GM23338 (cell line): ENCODE data around the gene TEX35. TPM values are rescaled to one million over a fixed set of nuclear protein-coding genes. Genes with fewer than 3 reads are reported as not detected.

Source experiments
- ATAC-seq: fragments of 200-7000 bp; cut with Tn5 transposase; 3 replicates; pipeline ENCODE4 v1.9.1; 2020
- DNase-seq: peaks from one replicate; pipeline ENCODE4 v3.0.0-alpha.2; 2015; ENCODE audit warnings: low spot score
- H2AFZ ChIP-seq: fragments of 200-600 bp; sonication (generic); 2 replicates; pipeline ENCODE4 v1.8.0; 2016; ENCODE audit warnings: antibody characterized with exemption, mild to moderate bottlenecking, moderate library complexity
- H3F3A ChIP-seq: fragments of 200-600 bp; sonication (generic); replicated peaks from 2 replicates; pipeline ENCODE4 v1.8.0; 2017; ENCODE audit warnings: antibody characterized with exemption, mixed run types, low read depth
- H3K27ac ChIP-seq: fragments of 200-600 bp; sonication (generic); 2 replicates; pipeline ENCODE4 v1.6.1; 2016; ENCODE audit warnings: low read depth
- H3K27me3 ChIP-seq: fragments of 200-600 bp; sonication (generic); 2 replicates; pipeline ENCODE4 v1.8.0; 2016; ENCODE audit warnings: mild to moderate bottlenecking, mixed run types, moderate library complexity; ENCODE audit not compliant: insufficient read depth
- H3K36me3 ChIP-seq: fragments of 200-600 bp; sonication (generic); 2 replicates; pipeline ENCODE4 v1.8.0; 2016; ENCODE audit warnings: mild to moderate bottlenecking; ENCODE audit not compliant: insufficient read depth
- H3K4me1 ChIP-seq: fragments of 200-600 bp; sonication (generic); 2 replicates; pipeline ENCODE4 v1.8.0; 2016; ENCODE audit warnings: mild to moderate bottlenecking, moderate library complexity; ENCODE audit not compliant: insufficient read depth
- H3K4me2 ChIP-seq: fragments of 200-600 bp; sonication (generic); 2 replicates; pipeline ENCODE4 v1.7.1; 2017; ENCODE audit warnings: mixed run types
- H3K4me3 ChIP-seq: fragments of 200-600 bp; sonication (generic); 2 replicates; pipeline ENCODE4 v1.6.1; 2016; ENCODE audit warnings: mixed run types
- H3K79me2 ChIP-seq: fragments of 200-600 bp; sonication (generic); replicated peaks from 2 replicates; pipeline ENCODE4 v1.8.0; 2017; ENCODE audit warnings: mild to moderate bottlenecking; ENCODE audit not compliant: insufficient read depth
- H3K9me2 ChIP-seq: fragments of 200-600 bp; sonication (generic); 2 replicates; pipeline ENCODE4 v1.8.0; 2017; ENCODE audit not compliant: insufficient read depth
- H4K20me1 ChIP-seq: fragments of 200-600 bp; sonication (generic); replicated peaks from 2 replicates; pipeline ENCODE4 v1.8.0; 2017; ENCODE audit warnings: mild to moderate bottlenecking; ENCODE audit not compliant: insufficient read depth
- H3K27ac Mint-ChIP-seq: 2 replicates; pipeline ENCODE4 v1.8.0; 2020; ENCODE audit warnings: inconsistent platforms, mild to moderate bottlenecking, moderate library complexity, mixed read lengths
- H3K27me3 Mint-ChIP-seq: 3 replicates; pipeline ENCODE4 v1.8.0; 2022; ENCODE audit warnings: low read depth, mild to moderate bottlenecking, moderate library complexity, mixed read lengths, inconsistent platforms; ENCODE audit not compliant: insufficient read depth, poor library complexity
- H3K36me3 Mint-ChIP-seq: 3 replicates; pipeline ENCODE4 v1.8.0; 2021; ENCODE audit warnings: low read depth, mild to moderate bottlenecking, inconsistent platforms, moderate library complexity, mixed read lengths
- H3K4me1 Mint-ChIP-seq: 3 replicates; pipeline ENCODE4 v1.8.0; 2020; ENCODE audit warnings: mild to moderate bottlenecking, inconsistent platforms, mixed read lengths
- H3K4me3 Mint-ChIP-seq: 3 replicates; pipeline ENCODE4 v1.8.0; 2021; ENCODE audit warnings: moderate library complexity, mild to moderate bottlenecking, inconsistent platforms, mixed read lengths
- H3K9me3 Mint-ChIP-seq: 3 replicates; pipeline ENCODE4 v1.8.0; 2020; ENCODE audit warnings: moderate library complexity, mild to moderate bottlenecking, inconsistent platforms, mixed read lengths
- CREB1 ChIP-seq: fragments of 250-450 bp; sonication (Bioruptor Pico); IDR thresholded peaks from 2 replicates; pipeline ENCODE4 v1.5.0; 2020; ENCODE audit warnings: low read depth, mild to moderate bottlenecking, moderate library complexity
- CTCF ChIP-seq, 2 experiments: fragments of 200-600 bp in 1 of 2; sonication (generic) in 1 of 2; conservative IDR thresholded peaks; 2 replicates each; pipeline versions ENCODE4 v1.5.1 to v1.6.1; 2016 to 2017; ENCODE audit warnings: antibody characterized with exemption in 2 of 2, low read depth in 2 of 2, mild to moderate bottlenecking in 2 of 2, moderate library complexity in 1 of 2
- ETS1 ChIP-seq: IDR thresholded peaks from 2 replicates; pipeline ENCODE4 v1.6.1; 2016; ENCODE audit warnings: antibody characterized with exemption
- EZH2 ChIP-seq: fragments of 200-600 bp; sonication (generic); IDR thresholded peaks from one replicate; pipeline ENCODE4 v1.8.0; 2017; ENCODE audit warnings: antibody characterized with exemption, mild to moderate bottlenecking, low read depth; ENCODE audit not compliant: unreplicated experiment
- EZH2phosphoT487 ChIP-seq: fragments of 200-600 bp; sonication (generic); IDR thresholded peaks from one replicate; pipeline ENCODE4 v1.8.1; 2018; ENCODE audit warnings: antibody characterized with exemption; ENCODE audit not compliant: unreplicated experiment
- JUNB ChIP-seq: IDR thresholded peaks from one replicate; pipeline ENCODE4 v1.6.1; 2016; ENCODE audit warnings: antibody characterized with exemption; ENCODE audit not compliant: unreplicated experiment
- NANOG ChIP-seq: IDR thresholded peaks from 2 replicates; pipeline ENCODE4 v1.6.1; 2016; ENCODE audit warnings: antibody characterized with exemption, borderline replicate concordance
- POLR2AphosphoS5 ChIP-seq: IDR thresholded peaks from 2 replicates; pipeline ENCODE4 v1.6.1; 2016; ENCODE audit warnings: antibody characterized with exemption, low read depth
- STAT1 ChIP-seq: IDR thresholded peaks from one replicate; pipeline ENCODE4 v1.6.1; 2016; ENCODE audit warnings: antibody characterized with exemption; ENCODE audit not compliant: unreplicated experiment
- ZNF114 ChIP-seq: fragments of 250-450 bp; sonication (Bioruptor Pico); IDR thresholded peaks from 2 replicates; pipeline ENCODE4 v1.5.0; 2020; ENCODE audit warnings: mild to moderate bottlenecking, moderate library complexity
- ZNF331 ChIP-seq: fragments of 250-450 bp; sonication (Bioruptor Pico); IDR thresholded peaks from 2 replicates; pipeline ENCODE4 v1.5.0; 2020; ENCODE audit warnings: low read depth, mild to moderate bottlenecking, moderate library complexity
- polyA plus RNA-seq: library from polyadenylated mRNA; unstranded; fragments of >200 nt; fragmentation: Nextera tagmentation; extraction: Ambion mirVana; gene quantifications from 2 replicates; pipeline ENCODE4 v1.2.1, GENCODE V29; 2016
- total RNA-seq: library from RNA; depleted of rRNA; stranded (reverse); fragments of >200 nt; shearing (Covaris generic); gene quantifications from 2 replicates; pipeline ENCODE4 v1.2.3, GENCODE V29; 2014
- TF ChIP-seq, protein P1 (sequence below): fragments of 250-450 bp; sonication (Bioruptor Pico); IDR thresholded peaks from 2 replicates; pipeline ENCODE4 v1.5.0; 2020; ENCODE audit warnings: mild to moderate bottlenecking, moderate library complexity
- TF ChIP-seq, protein P2 (sequence below): IDR thresholded peaks from one replicate; pipeline ENCODE4 v1.6.1; 2018; ENCODE audit warnings: antibody characterized with exemption; ENCODE audit not compliant: unreplicated experiment

TEX35 gene
- total and polyA plus RNA-seq, 2 experiments from 2014 or later = not detected

DNA sequence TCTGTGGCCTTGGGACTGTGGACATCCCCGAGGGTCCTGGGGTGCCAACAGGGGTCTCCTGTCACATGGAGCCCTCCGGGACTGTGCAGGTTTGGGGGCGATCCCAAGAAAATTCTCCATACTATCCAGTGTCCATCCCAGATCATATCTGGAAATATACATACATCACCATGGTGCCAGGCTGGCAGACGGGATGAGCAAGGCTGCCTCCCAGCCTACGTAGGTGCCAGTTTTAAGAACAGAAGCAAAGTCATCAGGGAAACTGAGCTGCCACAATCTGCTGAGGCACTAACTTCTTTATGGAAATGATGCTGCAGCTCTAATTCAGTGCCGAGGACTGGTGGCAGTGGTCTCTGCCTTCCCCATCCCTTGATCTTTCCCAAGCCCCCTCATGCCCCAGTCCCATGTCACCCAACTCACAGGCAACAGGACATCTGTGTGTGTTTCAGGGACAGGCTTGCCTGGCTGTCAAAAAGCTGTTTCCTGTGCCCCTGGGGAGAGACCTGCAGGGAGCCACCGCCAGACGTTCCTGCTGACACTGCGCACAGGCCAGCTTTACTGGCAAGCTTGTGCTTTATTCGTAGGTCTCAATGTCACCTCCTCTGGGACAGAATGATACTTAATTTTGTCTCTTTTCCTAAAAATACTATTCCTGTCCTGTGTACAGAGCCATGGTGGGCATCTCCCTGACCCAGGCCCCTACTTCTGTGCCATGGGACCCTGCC is 15.5 kb downstream of the TEX35 start:
- H2AFZ ChIP-seq = no peak overlapping the region
- no peak overlapping the region for H3K4me3 ChIP-seq
- no peaks in the 10 kb centered on the region for H3K36me3 Mint-ChIP-seq
- TF ChIP-seq EZH2 (no peak), ZNF331 (CRISPR knock-in tag) (no peak), JUNB (no peak), STAT1 (no peak), NANOG (no peak), CREB1 (CRISPR knock-in tag) (no peak), EZH2phosphoT487 (no peak), ZNF114 (CRISPR knock-in tag) (no peak), ETS1 (no peak), CTCF (conservative IDR thresholded peaks at IDR 0.05; ENCODE audit: low read depth in 2 of 2) (no peak), POLR2AphosphoS5 (no peak)
- TF ChIP-seq, protein P1, sequence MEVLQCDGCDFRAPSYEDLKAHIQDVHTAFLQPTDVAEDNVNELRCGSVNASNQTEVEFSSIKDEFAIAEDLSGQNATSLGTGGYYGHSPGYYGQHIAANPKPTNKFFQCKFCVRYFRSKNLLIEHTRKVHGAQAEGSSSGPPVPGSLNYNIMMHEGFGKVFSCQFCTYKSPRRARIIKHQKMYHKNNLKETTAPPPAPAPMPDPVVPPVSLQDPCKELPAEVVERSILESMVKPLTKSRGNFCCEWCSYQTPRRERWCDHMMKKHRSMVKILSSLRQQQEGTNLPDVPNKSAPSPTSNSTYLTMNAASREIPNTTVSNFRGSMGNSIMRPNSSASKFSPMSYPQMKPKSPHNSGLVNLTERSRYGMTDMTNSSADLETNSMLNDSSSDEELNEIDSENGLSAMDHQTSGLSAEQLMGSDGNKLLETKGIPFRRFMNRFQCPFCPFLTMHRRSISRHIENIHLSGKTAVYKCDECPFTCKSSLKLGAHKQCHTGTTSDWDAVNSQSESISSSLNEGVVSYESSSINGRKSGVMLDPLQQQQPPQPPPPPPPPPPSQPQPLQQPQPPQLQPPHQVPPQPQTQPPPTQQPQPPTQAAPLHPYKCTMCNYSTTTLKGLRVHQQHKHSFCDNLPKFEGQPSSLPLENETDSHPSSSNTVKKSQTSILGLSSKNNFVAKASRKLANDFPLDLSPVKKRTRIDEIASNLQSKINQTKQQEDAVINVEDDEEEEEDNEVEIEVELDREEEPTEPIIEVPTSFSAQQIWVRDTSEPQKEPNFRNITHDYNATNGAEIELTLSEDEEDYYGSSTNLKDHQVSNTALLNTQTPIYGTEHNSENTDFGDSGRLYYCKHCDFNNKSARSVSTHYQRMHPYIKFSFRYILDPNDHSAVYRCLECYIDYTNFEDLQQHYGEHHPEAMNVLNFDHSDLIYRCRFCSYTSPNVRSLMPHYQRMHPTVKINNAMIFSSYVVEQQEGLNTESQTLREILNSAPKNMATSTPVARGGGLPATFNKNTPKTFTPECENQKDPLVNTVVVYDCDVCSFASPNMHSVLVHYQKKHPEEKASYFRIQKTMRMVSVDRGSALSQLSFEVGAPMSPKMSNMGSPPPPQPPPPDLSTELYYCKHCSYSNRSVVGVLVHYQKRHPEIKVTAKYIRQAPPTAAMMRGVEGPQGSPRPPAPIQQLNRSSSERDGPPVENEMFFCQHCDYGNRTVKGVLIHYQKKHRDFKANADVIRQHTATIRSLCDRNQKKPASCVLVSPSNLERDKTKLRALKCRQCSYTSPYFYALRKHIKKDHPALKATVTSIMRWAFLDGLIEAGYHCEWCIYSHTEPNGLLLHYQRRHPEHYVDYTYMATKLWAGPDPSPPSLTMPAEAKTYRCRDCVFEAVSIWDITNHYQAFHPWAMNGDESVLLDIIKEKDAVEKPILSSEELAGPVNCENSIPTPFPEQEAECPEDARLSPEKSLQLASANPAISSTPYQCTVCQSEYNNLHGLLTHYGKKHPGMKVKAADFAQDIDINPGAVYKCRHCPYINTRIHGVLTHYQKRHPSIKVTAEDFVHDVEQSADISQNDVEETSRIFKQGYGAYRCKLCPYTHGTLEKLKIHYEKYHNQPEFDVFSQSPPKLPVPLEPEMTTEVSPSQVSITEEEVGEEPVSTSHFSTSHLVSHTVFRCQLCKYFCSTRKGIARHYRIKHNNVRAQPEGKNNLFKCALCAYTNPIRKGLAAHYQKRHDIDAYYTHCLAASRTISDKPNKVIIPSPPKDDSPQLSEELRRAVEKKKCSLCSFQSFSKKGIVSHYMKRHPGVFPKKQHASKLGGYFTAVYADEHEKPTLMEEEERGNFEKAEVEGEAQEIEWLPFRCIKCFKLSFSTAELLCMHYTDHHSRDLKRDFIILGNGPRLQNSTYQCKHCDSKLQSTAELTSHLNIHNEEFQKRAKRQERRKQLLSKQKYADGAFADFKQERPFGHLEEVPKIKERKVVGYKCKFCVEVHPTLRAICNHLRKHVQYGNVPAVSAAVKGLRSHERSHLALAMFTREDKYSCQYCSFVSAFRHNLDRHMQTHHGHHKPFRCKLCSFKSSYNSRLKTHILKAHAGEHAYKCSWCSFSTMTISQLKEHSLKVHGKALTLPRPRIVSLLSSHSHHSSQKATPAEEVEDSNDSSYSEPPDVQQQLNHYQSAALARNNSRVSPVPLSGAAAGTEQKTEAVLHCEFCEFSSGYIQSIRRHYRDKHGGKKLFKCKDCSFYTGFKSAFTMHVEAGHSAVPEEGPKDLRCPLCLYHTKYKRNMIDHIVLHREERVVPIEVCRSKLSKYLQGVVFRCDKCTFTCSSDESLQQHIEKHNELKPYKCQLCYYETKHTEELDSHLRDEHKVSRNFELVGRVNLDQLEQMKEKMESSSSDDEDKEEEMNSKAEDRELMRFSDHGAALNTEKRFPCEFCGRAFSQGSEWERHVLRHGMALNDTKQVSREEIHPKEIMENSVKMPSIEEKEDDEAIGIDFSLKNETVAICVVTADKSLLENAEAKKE (CRISPR knock-in tag) = no peak
- TF ChIP-seq, protein P2, sequence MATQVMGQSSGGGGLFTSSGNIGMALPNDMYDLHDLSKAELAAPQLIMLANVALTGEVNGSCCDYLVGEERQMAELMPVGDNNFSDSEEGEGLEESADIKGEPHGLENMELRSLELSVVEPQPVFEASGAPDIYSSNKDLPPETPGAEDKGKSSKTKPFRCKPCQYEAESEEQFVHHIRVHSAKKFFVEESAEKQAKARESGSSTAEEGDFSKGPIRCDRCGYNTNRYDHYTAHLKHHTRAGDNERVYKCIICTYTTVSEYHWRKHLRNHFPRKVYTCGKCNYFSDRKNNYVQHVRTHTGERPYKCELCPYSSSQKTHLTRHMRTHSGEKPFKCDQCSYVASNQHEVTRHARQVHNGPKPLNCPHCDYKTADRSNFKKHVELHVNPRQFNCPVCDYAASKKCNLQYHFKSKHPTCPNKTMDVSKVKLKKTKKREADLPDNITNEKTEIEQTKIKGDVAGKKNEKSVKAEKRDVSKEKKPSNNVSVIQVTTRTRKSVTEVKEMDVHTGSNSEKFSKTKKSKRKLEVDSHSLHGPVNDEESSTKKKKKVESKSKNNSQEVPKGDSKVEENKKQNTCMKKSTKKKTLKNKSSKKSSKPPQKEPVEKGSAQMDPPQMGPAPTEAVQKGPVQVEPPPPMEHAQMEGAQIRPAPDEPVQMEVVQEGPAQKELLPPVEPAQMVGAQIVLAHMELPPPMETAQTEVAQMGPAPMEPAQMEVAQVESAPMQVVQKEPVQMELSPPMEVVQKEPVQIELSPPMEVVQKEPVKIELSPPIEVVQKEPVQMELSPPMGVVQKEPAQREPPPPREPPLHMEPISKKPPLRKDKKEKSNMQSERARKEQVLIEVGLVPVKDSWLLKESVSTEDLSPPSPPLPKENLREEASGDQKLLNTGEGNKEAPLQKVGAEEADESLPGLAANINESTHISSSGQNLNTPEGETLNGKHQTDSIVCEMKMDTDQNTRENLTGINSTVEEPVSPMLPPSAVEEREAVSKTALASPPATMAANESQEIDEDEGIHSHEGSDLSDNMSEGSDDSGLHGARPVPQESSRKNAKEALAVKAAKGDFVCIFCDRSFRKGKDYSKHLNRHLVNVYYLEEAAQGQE = no peak
- H3K4me2 ChIP-seq = no peak overlapping the region
- H3K27me3 ChIP-seq = no peaks in the 10 kb centered on the region
- DNase-seq = no peak
- no peaks in the 10 kb centered on the region; the same call in 2 of the 3 replicates for H3K9me3 Mint-ChIP-seq
- H3K27me3 Mint-ChIP-seq = peaks cover 5% of the 10 kb centered on the region
- ATAC-seq = no peak
- no peaks in the 10 kb centered on the region for H3K4me1 ChIP-seq
- no peak overlapping the region for H3K4me3 Mint-ChIP-seq
- no peak overlapping the region for H3K27ac ChIP-seq
- no peaks in the 10 kb centered on the region for H3F3A ChIP-seq
- H3K4me1 Mint-ChIP-seq = no peaks in the 10 kb centered on the region; the same call in 2 of the 3 replicates
- no peak overlapping the region for H3K27ac Mint-ChIP-seq
- H3K36me3 ChIP-seq = no peaks in the 10 kb centered on the region
- no peaks in the 10 kb centered on the region for H3K79me2 ChIP-seq
- 0 out of 2 replicates have a peak, but pooled peaks cover 8% of the 10 kb centered on the region for H3K9me2 ChIP-seq
- no peaks in the 10 kb centered on the region for H4K20me1 ChIP-seq
